SK-N-MC (cell line): Measurements from ENCODE around the gene HPS5.

Experiments used
- DNase-seq: peaks from one replicate; pipeline ENCODE4 v3.0.0-alpha.2; 2011; ENCODE audit warnings: low read depth, low spot score
- H3K27ac ChIP-seq: fragments of 200-600 bp; sonication (generic); 2 replicates; pipeline ENCODE4 v1.5.1; 2016; ENCODE audit warnings: mixed run types
- H3K36me3 ChIP-seq: fragments of 200-600 bp; sonication (generic); 2 replicates; pipeline ENCODE4 v1.6.1; 2017; ENCODE audit warnings: antibody characterized with exemption, low read length, mixed read lengths; ENCODE audit not compliant: insufficient read depth
- H3K4me3 ChIP-seq: fragments of 200-600 bp; sonication (generic); 2 replicates; pipeline ENCODE4 v1.5.1; 2016
- H3K9ac ChIP-seq: fragments of 200-600 bp; sonication (generic); 2 replicates; pipeline ENCODE4 v1.8.0; 2017; ENCODE audit warnings: mixed run types, mixed read lengths; ENCODE audit not compliant: insufficient read length
- H3K9me3 ChIP-seq: fragments of 200-600 bp; sonication (generic); 2 replicates; pipeline ENCODE4 v1.6.1; 2017; ENCODE audit warnings: low read depth, mild to moderate bottlenecking, antibody characterized with exemption, low read length, moderate library complexity, mixed read lengths
- EZH2 ChIP-seq: fragments of 200-600 bp; sonication (generic); IDR thresholded peaks from one replicate; pipeline ENCODE4 v1.6.1; 2017; ENCODE audit warnings: antibody characterized with exemption
- FOXP2 ChIP-seq: optimal IDR thresholded peaks from 2 replicates; pipeline ENCODE3; 2011; ENCODE audit warnings: mild to moderate bottlenecking, moderate library complexity; ENCODE audit not compliant: insufficient read depth; ENCODE audit errors: extremely low read length, control extremely low read depth
- POLR2AphosphoS5 ChIP-seq: IDR thresholded peaks from 2 replicates; pipeline ENCODE4 v1.6.1; 2012; ENCODE audit warnings: mild to moderate bottlenecking, low read depth, low read length, borderline replicate concordance

The HPS5 gene

GRCh38 chr11:18364495-18365073 lies 42.6 kb upstream of the HPS5 start:
- peak overlapping the region; percentile 95 for H3K27ac ChIP-seq
- no peak for DNase-seq
- no peaks in the 10 kb centered on the region for H3K9me3 ChIP-seq
- H3K4me3 ChIP-seq = no peak overlapping the region
- peaks cover 55% of the 10 kb centered on the region for H3K36me3 ChIP-seq
- TF ChIP-seq EZH2 (no peak), POLR2AphosphoS5 (no peak), FOXP2 (no peak)
- H3K9ac ChIP-seq = no peak overlapping the region

DNA sequence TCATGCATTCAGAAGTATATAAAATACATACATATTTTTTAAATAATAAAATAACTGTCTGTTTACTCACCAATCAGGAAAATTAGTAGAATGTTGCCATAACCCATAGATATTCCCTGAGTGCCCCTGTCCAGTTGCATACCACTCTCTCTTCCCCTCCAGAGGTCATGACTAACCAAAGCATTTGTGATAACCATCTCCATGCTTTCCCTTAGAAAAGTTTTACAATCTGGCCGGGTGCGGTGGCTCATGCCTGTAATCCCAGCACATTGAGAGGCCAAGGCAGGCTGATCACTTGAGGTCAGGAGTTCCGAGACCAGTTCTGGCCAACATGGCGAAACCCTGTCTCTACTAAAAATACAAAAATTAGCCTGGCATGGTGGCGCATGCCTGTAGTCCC lies 39.2 kb upstream of the HPS5 start:
- no peak overlapping the region for H3K4me3 ChIP-seq
- no peaks in the 10 kb centered on the region for H3K9me3 ChIP-seq
- no peak overlapping the region for H3K9ac ChIP-seq
- H3K27ac ChIP-seq = no peak overlapping the region
- DNase-seq = no peak
- peaks cover 80% of the 10 kb centered on the region for H3K36me3 ChIP-seq
- TF ChIP-seq POLR2AphosphoS5 (no peak), FOXP2 (no peak), EZH2 (no peak)

GRCh38 chr11:18358646-18359045 lies 36.7 kb upstream of the HPS5 start:
- Histone ChIP-seq H3K36me3 (peaks cover 76% of the 10 kb centered on the region), H3K4me3 (no peak overlapping the region), H3K27ac (no peak overlapping the region), H3K9me3 (no peaks in the 10 kb centered on the region), H3K9ac (no peak overlapping the region)
- DNase-seq = no peak
- no peak for TF ChIP-seq FOXP2
- TF ChIP-seq POLR2AphosphoS5 = no peak
- no peak for TF ChIP-seq EZH2

DNA sequence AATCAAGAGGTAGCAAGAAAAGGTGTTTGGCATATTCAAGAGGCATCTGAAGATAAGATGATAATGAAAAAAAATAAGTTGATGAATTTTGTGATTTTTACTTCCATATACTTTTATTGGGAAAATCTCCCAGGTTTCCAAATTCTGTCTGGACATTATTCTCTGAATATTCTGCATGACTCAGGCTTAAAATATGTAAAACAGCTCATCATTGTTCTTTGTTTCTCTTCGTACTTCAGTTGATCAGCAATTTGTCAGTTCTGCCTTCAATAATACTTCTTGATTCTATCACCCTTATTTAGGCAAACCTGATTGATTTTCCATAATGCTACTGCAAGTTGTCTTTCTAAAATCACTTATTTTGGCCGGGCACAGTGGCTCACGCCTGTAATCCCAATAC lies 30.6 kb upstream of the HPS5 start:
- TF ChIP-seq FOXP2 = no peak
- TF ChIP-seq EZH2 = no peak
- TF ChIP-seq POLR2AphosphoS5 = no peak
- Histone ChIP-seq H3K4me3 (no peak overlapping the region), H3K9me3 (no peaks in the 10 kb centered on the region), H3K27ac (peak overlapping the region; percentile 83), H3K36me3 (peaks cover 74% of the 10 kb centered on the region), H3K9ac (no peak overlapping the region)
- DNase-seq = no peak

- no peak for TF ChIP-seq EZH2
- peak; percentile 41; the same call in 1 of the 2 replicates for TF ChIP-seq POLR2AphosphoS5
- Histone ChIP-seq H3K4me3 (peak overlapping the region; percentile 74), H3K9me3 (no peaks in the 10 kb centered on the region), H3K9ac (peak overlapping the region; percentile 68), H3K27ac (peak overlapping the region; percentile 99), H3K36me3 (peaks cover 61% of the 10 kb centered on the region)
- peak; percentile 85 for DNase-seq
These were observed 25.7 kb upstream of the HPS5 start for GRCh38 chr11:18347471-18348125.

- DNase-seq = no peak
- no peak overlapping the region for H3K9ac ChIP-seq
- peaks cover 88% of the 10 kb centered on the region for H3K36me3 ChIP-seq
- TF ChIP-seq EZH2 (no peak), FOXP2 (no peak), POLR2AphosphoS5 (no peak)
- no peak overlapping the region for H3K27ac ChIP-seq
- no peak overlapping the region for H3K4me3 ChIP-seq
- H3K9me3 ChIP-seq = no peaks in the 10 kb centered on the region
These were observed 11.0 kb upstream of the HPS5 start for GRCh38 chr11:18332891-18333290.

GRCh38 chr11:18332302-18332701 lies 10.4 kb upstream of the HPS5 start:
- DNase-seq = no peak
- Histone ChIP-seq H3K9me3 (no peaks in the 10 kb centered on the region), H3K9ac (no peak overlapping the region), H3K4me3 (no peak overlapping the region), H3K27ac (0 out of 2 replicates have a peak overlapping the region, but pooled peaks have one; percentile 8), H3K36me3 (peaks cover 88% of the 10 kb centered on the region)
- TF ChIP-seq POLR2AphosphoS5 = no peak
- TF ChIP-seq FOXP2 = no peak
- TF ChIP-seq EZH2 = no peak

DNA sequence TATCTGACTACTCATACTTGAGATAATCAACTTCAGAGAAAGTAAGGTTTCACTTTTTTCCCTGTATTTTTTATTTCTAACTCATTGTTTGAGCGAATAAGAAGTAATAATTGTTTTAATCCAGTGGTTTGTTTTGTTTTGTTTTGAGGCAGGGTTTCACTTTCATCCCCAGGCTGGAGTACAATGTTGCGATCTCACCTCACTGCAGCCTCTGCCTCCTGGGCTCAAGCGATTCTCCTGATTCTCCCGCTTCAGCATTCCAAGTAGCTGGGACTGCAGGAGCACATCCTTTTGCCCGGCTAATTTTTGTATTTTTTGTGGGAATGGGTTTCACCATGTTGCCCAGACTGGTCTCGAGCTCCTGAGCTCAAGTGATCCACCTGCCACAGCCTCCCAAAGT lies 9.0 kb upstream of the HPS5 start:
- Histone ChIP-seq H3K9ac (no peak overlapping the region), H3K27ac (no peak overlapping the region)
- DNase-seq = no peak

GRCh38 chr11:18329196-18329870 lies 7.4 kb upstream of the HPS5 start:
- H3K27ac ChIP-seq = peak overlapping the region; percentile 47

More for the DNA sequence above, 9.0 kb upstream of the HPS5 start:
- Histone ChIP-seq H3K36me3 (peaks cover 90% of the 10 kb centered on the region), H3K4me3 (no peak overlapping the region), H3K9me3 (no peaks in the 10 kb centered on the region)
- TF ChIP-seq POLR2AphosphoS5 (no peak), EZH2 (no peak), FOXP2 (no peak)

More at GRCh38 chr11:18329196-18329870, 7.4 kb upstream of the HPS5 start:
- H3K36me3 ChIP-seq = peaks cover 89% of the 10 kb centered on the region
- no peak for DNase-seq
- no peaks in the 10 kb centered on the region for H3K9me3 ChIP-seq
- H3K4me3 ChIP-seq = no peak overlapping the region
- no peak for TF ChIP-seq POLR2AphosphoS5
- TF ChIP-seq EZH2 = no peak
- no peak for TF ChIP-seq FOXP2
- no peak overlapping the region for H3K9ac ChIP-seq
